Upper lobe of left lung (tissue), 6 donors: ENCODE results near the gene TBCK. TPM values are rescaled to one million over a fixed set of nuclear protein-coding genes. Genes with fewer than 3 reads are reported as not detected.

Source experiments
- ATAC-seq, 2 donors: fragments of 200-7000 bp; cut with Tn5 transposase; one replicate each; pipeline ENCODE4 v1.9.1; 2022; ENCODE audit warnings: mild to moderate bottlenecking in 2 of 2, moderate library complexity in 2 of 2; ENCODE audit not compliant: low FRiP score in 2 of 2
- DNase-seq, 2 donors: peaks; one replicate each; pipeline ENCODE4 v3.0.0-alpha.2; 2019 to 2020
- H3K27ac ChIP-seq, 4 donors: fragments of 200-600 bp; sonication (generic); one replicate each; pipeline ENCODE4 v1.5.1; 2016 to 2019
- H3K27me3 ChIP-seq, 4 donors: fragments of 200-600 bp; sonication (generic); one replicate each; pipeline ENCODE4 v1.5.1; 2017 to 2019
- H3K36me3 ChIP-seq, 4 donors: fragments of 200-600 bp; sonication (generic); one replicate each; pipeline ENCODE4 v1.5.1; 2016 to 2019
- H3K4me1 ChIP-seq, 4 donors: fragments of 200-600 bp; sonication (generic); one replicate each; pipeline ENCODE4 v1.5.1; 2018 to 2019
- H3K4me3 ChIP-seq, 4 donors: fragments of 200-600 bp; sonication (generic); one replicate each; pipeline ENCODE4 v1.5.1; 2017 to 2019; ENCODE audit warnings: mild to moderate bottlenecking in 2 of 4, moderate library complexity in 1 of 4
- H3K9me3 ChIP-seq, 4 donors: fragments of 200-600 bp; sonication (generic); one replicate each; pipeline ENCODE4 v1.5.1; 2018 to 2019
- CTCF ChIP-seq, 6 experiments: fragments of 450-650 bp in 4 of 6; fragments of 200-600 bp in 2 of 6; sonication (generic) in 2 of 6; IDR thresholded peaks; one replicate each; pipeline ENCODE4 v1.5.1; 2016 to 2019; ENCODE audit warnings: antibody characterized with exemption in 6 of 6
- EP300 ChIP-seq, 4 donors: sonication (generic); formaldehyde crosslinking; IDR thresholded peaks; one replicate each; pipeline ENCODE4 v1.5.1; 2017; ENCODE audit warnings: antibody characterized with exemption in 4 of 4, control low read depth in 2 of 4
- POLR2A ChIP-seq, 4 donors: fragments of 450-650 bp; IDR thresholded peaks; one replicate each; pipeline ENCODE4 v1.5.1; 2016 to 2017; ENCODE audit warnings: antibody characterized with exemption in 4 of 4, mild to moderate bottlenecking in 2 of 4
- POLR2AphosphoS5 ChIP-seq, 2 donors: sonication (generic); formaldehyde crosslinking; IDR thresholded peaks; one replicate each; pipeline ENCODE4 v1.5.1; 2017; ENCODE audit warnings: antibody characterized with exemption in 2 of 2
- WGBS, 2 donors: methylation state at CpG; one replicate each; pipeline ENCODE4 v1.1.5; 2017 to 2018; 5-methylcytosine and 5-hydroxymethylcytosine counted together
- total RNA-seq, 6 donors: library from RNA; depleted of rRNA in 4 of 6; stranded (reverse); fragments of >200 nt in 4 of 6; gene quantifications; one replicate each; pipeline versions ENCODE4 v1.1.0 to v1.2.1, GENCODE V29; 2016 to 2021
- donor health status: DM: no; HTN: no; CAD: no; lungs with moderate emphysema.
- donor health status: DM: no; HTN: yes; CAD: no; lungs with severe emphysema.

Gene TBCK
- total RNA-seq, 6 donors from 2014 or later = 24.8 to 54.5 (median 32.3) TPM

- H3K4me1 ChIP-seq = peaks cover 0 to 12% (median 4%) of the 10 kb centered on the region in 4 donors
- peaks cover 0 to 3% (median 0%) of the 10 kb centered on the region in 4 donors for H3K9me3 ChIP-seq
- H3K36me3 ChIP-seq = no peaks in the 10 kb centered on the region
- ATAC-seq (no peak), DNase-seq (no peak)
- no peak overlapping the region for H3K27ac ChIP-seq
- 55 to 72% methylated on average over 6 of the region's 6 CpGs for WGBS, 2 donors
- H3K27me3 ChIP-seq = no peaks in the 10 kb centered on the region
- no peak for TF ChIP-seq CTCF (IDR thresholded peaks at IDR 0.05)
- TF ChIP-seq EP300 (IDR thresholded peaks at IDR 0.05) = no peak
- no peak for TF ChIP-seq POLR2AphosphoS5 (IDR thresholded peaks at IDR 0.05)
- TF ChIP-seq POLR2A (IDR thresholded peaks at IDR 0.05) = no peak
- H3K4me3 ChIP-seq = no peak overlapping the region
These were observed 321.9 kb downstream of the TBCK start for GRCh38 chr4:105994061-105994460.

GRCh38 chr4:105992641-105993305 is 323.2 kb downstream of the TBCK start:
- 83 to 95% methylated on average over 2 of the region's 2 CpGs for WGBS, 2 donors
- no peak for DNase-seq
- ATAC-seq = no peak

GRCh38 chr4:105991726-105992125 is 324.3 kb downstream of the TBCK start:
- DNase-seq (no peak), ATAC-seq (no peak)
- H3K27ac ChIP-seq = peak overlapping the region in 2 of 4 donors; percentile 62 to 80
- no peak overlapping the region for H3K4me3 ChIP-seq
- H3K27me3 ChIP-seq = no peaks in the 10 kb centered on the region
- 88 to 92% methylated on average over 5 to 8 of the region's 8 CpGs for WGBS, 2 donors
- TF ChIP-seq POLR2AphosphoS5 (IDR thresholded peaks at IDR 0.05) = no peak
- peaks cover 0 to 3% (median 0%) of the 10 kb centered on the region in 4 donors for H3K9me3 ChIP-seq
- no peaks in the 10 kb centered on the region for H3K36me3 ChIP-seq
- peaks cover 0 to 12% (median 4%) of the 10 kb centered on the region in 4 donors for H3K4me1 ChIP-seq

More at GRCh38 chr4:105992641-105993305, 323.2 kb downstream of the TBCK start:
- Histone ChIP-seq H3K4me3 (no peak overlapping the region), H3K36me3 (no peaks in the 10 kb centered on the region), H3K27ac (no peak overlapping the region), H3K27me3 (no peaks in the 10 kb centered on the region), H3K4me1 (peaks cover 0 to 12% (median 4%) of the 10 kb centered on the region in 4 donors), H3K9me3 (peaks cover 0 to 3% (median 0%) of the 10 kb centered on the region in 4 donors)
- TF ChIP-seq CTCF (IDR thresholded peaks at IDR 0.05) (no peak), POLR2AphosphoS5 (IDR thresholded peaks at IDR 0.05) (no peak), EP300 (IDR thresholded peaks at IDR 0.05) (no peak), POLR2A (IDR thresholded peaks at IDR 0.05) (no peak)

Other genes starting within 250 kb of the TBCK start
- 10 to 100 TPM in 5 of 6 donors, 1 to 10 TPM in 1; 9.4 to 38.5 (median 28.4) TPM for gene AIMP1, start 341 bp upstream of the TBCK start, total RNA-seq
- not detected for gene GIMD1, start 52.6 kb upstream of the TBCK start, total RNA-seq